HepG2 (cell line): Measurements from ENCODE around the gene MAP4K3. TPM values are rescaled to one million over a fixed set of nuclear protein-coding genes. Genes with fewer than 3 reads are reported as not detected.

Experiments used
- HOMEZ ChIP-seq: IDR thresholded peaks from 2 replicates; pipeline ENCODE4 v1.6.1; 2016; ENCODE audit warnings: low read depth
- PRMT3 ChIP-seq: sonication (generic); formaldehyde crosslinking; IDR thresholded peaks from 2 replicates; pipeline ENCODE4 v1.8.1; 2022; ENCODE audit warnings: low read depth, mild to moderate bottlenecking, moderate library complexity, missing genetic modification reagents, borderline replicate concordance
- RCOR2 ChIP-seq: IDR thresholded peaks from 2 replicates; pipeline ENCODE4 v1.6.1; 2016; ENCODE audit warnings: missing biosample characterization, missing genetic modification reagents
- RFXAP ChIP-seq: sonication (generic); formaldehyde crosslinking; IDR thresholded peaks from 2 replicates; pipeline ENCODE4 v1.4.0; 2020; ENCODE audit warnings: missing genetic modification reagents, borderline replicate concordance
- RXRA ChIP-seq: sonication (generic); formaldehyde crosslinking; IDR thresholded peaks from 2 replicates; pipeline ENCODE4 v1.5.1; 2020; ENCODE audit warnings: missing genetic modification reagents
- ZBTB49 ChIP-seq: sonication (generic); formaldehyde crosslinking; IDR thresholded peaks from 2 replicates; pipeline ENCODE4 v1.4.0; 2020; ENCODE audit warnings: missing genetic modification reagents, borderline replicate concordance
- ZNF280D ChIP-seq: sonication (generic); formaldehyde crosslinking; IDR thresholded peaks from 2 replicates; pipeline ENCODE4 v1.5.1; 2020; ENCODE audit warnings: mild to moderate bottlenecking, missing genetic modification reagents
- ZNF407 ChIP-seq: sonication (generic); formaldehyde crosslinking; IDR thresholded peaks from one replicate; pipeline ENCODE4 v1.5.1; 2020; ENCODE audit warnings: mild to moderate bottlenecking, missing genetic modification reagents; ENCODE audit errors: not compliant biosample characterization
- ZNF530 ChIP-seq: sonication (generic); formaldehyde crosslinking; IDR thresholded peaks from 2 replicates; pipeline ENCODE4 v1.5.0; 2020; ENCODE audit warnings: low read depth, mild to moderate bottlenecking, missing genetic modification reagents
- ZNF552 ChIP-seq: sonication (generic); formaldehyde crosslinking; IDR thresholded peaks from 2 replicates; pipeline ENCODE4 v1.9.0; 2022; ENCODE audit warnings: missing genetic modification reagents, mild to moderate bottlenecking, borderline replicate concordance
- ZSCAN22 ChIP-seq: sonication (generic); formaldehyde crosslinking; IDR thresholded peaks from 2 replicates; pipeline ENCODE4 v1.4.0; 2020; ENCODE audit warnings: mild to moderate bottlenecking, missing genetic modification reagents
- polyA plus RNA-seq, 8 experiments: library from polyadenylated mRNA; depleted of rRNA in 3 of 8; stranded (reverse) in 7 of 8; unstranded in 1 of 8; fragments of >200 nt; fragmentation: Illumina TruSeq in 4 of 8; extraction: Trizol in 4 of 8; gene quantifications; 2 replicates each; pipeline versions ENCODE4 v1.2.1 to v1.2.3, GENCODE V29; 2011 to 2016; ENCODE audit warnings: low read depth in 4 of 8, missing spikeins in 1 of 8, mixed read lengths in 1 of 8; ENCODE audit not compliant: insufficient read depth in 1 of 8
- total RNA-seq, 5 experiments: library from RNA; depleted of rRNA; stranded (reverse); fragments of >200 nt; fragmentation: Illumina TruSeq; extraction: Trizol; gene quantifications; 2 replicates each; pipeline ENCODE4 v1.2.3, GENCODE V29; 2016; ENCODE audit warnings: low read depth in 1 of 5

MAP4K3 gene
- total and polyA plus RNA-seq, 2 of the 13 experiments (the other 11 are each of a cell fraction or from before 2014, with no cell fraction given): 45.9 to 53.2 TPM

GRCh38 chr2:39436592-39437521 is at the start of gene MAP4K3 (continued):
- TF ChIP-seq PRMT3 (CRISPR knock-in tag) (0 out of 2 replicates have a peak, but pooled peaks have one; percentile 34), ZBTB49 (no peak), RCOR2 (CRISPR knock-in tag) (no peak), ZNF407 (CRISPR knock-in tag) (no peak), HOMEZ (peak; percentile 63; the same call in 1 of the 2 replicates), ZNF530 (CRISPR knock-in tag) (no peak), ZNF552 (CRISPR knock-in tag) (peak; percentile 71; the same call in 1 of the 2 replicates), ZNF280D (CRISPR knock-in tag) (peak; percentile 62; the same call in 1 of the 2 replicates), RXRA (peak; percentile 71; the same call in 1 of the 2 replicates), ZSCAN22 (no peak), RFXAP (CRISPR knock-in tag) (no peak; the same call in 1 of the 2 replicates)
